Fibroblast of pulmonary artery (primary cell): Measurements from ENCODE around the gene WDR54.

Source experiments
- DNase-seq: peaks from one replicate; pipeline ENCODE4 v3.0.0-alpha.2; 2010; ENCODE audit warnings: low read depth
- H3K4me3 ChIP-seq: replicated peaks from 2 replicates; pipeline ENCODE4 v1.5.1; 2011; ENCODE audit warnings: low read depth, mild to moderate bottlenecking, control low read depth, low read length, moderate library complexity
- TF ChIP-seq, protein P1 (sequence below): IDR thresholded peaks from 2 replicates; pipeline ENCODE4 v1.5.1; 2011; ENCODE audit warnings: mild to moderate bottlenecking, control low read depth, low read length, inconsistent platforms; ENCODE audit errors: missing control alignments

The WDR54 gene

GRCh38 chr2:74390606-74391005 is 30.9 kb upstream of the WDR54 start:
- peak overlapping the region; percentile 95 for H3K4me3 ChIP-seq
- TF ChIP-seq, protein P1, sequence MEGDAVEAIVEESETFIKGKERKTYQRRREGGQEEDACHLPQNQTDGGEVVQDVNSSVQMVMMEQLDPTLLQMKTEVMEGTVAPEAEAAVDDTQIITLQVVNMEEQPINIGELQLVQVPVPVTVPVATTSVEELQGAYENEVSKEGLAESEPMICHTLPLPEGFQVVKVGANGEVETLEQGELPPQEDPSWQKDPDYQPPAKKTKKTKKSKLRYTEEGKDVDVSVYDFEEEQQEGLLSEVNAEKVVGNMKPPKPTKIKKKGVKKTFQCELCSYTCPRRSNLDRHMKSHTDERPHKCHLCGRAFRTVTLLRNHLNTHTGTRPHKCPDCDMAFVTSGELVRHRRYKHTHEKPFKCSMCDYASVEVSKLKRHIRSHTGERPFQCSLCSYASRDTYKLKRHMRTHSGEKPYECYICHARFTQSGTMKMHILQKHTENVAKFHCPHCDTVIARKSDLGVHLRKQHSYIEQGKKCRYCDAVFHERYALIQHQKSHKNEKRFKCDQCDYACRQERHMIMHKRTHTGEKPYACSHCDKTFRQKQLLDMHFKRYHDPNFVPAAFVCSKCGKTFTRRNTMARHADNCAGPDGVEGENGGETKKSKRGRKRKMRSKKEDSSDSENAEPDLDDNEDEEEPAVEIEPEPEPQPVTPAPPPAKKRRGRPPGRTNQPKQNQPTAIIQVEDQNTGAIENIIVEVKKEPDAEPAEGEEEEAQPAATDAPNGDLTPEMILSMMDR: no peak
- no peak for DNase-seq

DNA sequence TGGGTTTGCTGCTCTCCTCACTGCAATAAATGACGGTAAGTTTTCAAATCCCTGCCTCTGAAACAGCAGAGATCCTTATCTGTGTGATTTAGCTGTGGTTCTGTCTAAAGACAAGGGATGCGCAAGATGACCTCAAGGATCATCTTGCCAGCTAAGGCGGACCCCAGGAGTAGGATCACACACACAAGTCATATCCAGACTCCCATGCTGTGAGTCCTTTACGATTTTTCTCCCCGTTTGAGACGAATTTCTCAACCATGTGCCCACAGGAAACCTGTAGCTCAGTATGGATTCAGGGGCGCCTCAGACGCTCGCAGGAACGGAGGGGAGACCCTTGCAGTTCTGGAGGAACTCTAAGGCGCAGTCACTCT is 30.3 kb upstream of the WDR54 start:
- TF ChIP-seq, protein P1: no peak
- DNase-seq: no peak
- H3K4me3 ChIP-seq: peak overlapping the region; percentile 95

GRCh38 chr2:74391580-74392448 is 29.7 kb upstream of the WDR54 start:
- TF ChIP-seq, protein P1: no peak
- peak; percentile 92 for DNase-seq

DNA sequence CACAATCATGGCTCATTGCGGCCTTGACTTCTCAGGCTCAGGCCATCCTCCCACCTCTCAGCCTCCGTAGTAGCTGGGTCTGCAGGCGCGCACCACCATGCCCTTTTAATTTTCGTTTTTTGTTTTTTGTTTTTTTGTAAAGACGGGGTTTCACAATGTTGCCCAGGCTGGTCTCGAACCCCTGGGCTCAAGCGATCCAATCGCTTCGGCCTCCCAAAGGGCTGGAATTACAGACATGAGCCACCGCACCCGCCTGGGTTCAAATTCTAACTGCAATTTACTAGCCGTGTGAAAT is 29.1 kb upstream of the WDR54 start:
- DNase-seq: no peak
- no peak overlapping the region for H3K4me3 ChIP-seq
- TF ChIP-seq, protein P1: no peak

More at GRCh38 chr2:74391580-74392448, 29.7 kb upstream of the WDR54 start:
- H3K4me3 ChIP-seq: peak overlapping the region; percentile 95

DNA sequence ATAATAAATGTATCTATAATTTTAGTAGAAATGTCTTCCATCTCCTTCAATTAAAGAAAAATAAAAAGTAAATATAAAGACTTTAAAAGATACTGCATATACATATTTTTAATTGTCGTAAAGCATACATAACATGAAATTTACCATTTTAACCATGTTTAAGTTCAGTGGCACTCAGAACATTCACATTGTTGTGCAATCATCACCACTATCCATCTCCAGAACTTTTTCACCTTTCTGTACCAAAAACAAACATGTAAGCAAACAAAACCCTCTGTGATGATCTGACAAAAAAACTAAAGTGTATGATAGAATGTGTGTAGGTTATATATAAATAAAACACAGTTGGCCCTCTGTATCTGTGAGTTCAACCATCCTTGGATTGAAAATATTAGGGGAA is 28.0 kb upstream of the WDR54 start:
- TF ChIP-seq, protein P1: no peak
- no peak overlapping the region for H3K4me3 ChIP-seq
- DNase-seq: no peak

DNA sequence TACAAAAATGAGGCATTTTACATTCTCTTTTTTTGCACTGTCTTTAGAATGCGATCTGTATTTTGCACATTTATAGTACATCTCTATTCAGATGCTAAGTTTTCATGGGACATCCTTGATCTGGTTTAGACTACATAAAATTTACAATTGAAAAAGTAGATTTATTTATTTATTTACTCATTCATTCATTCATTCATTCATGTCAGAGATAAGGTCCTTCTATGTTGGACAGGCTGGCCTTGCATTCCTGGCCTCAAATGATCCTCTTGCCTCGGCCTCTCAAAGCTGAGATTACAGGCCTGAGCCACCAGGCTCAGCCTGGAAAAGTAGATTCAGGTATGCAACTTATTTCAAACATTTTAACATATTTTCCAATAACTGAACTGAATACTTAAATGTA is 25.4 kb upstream of the WDR54 start:
- TF ChIP-seq, protein P1: no peak
- DNase-seq: no peak
- H3K4me3 ChIP-seq: no peak overlapping the region

DNA sequence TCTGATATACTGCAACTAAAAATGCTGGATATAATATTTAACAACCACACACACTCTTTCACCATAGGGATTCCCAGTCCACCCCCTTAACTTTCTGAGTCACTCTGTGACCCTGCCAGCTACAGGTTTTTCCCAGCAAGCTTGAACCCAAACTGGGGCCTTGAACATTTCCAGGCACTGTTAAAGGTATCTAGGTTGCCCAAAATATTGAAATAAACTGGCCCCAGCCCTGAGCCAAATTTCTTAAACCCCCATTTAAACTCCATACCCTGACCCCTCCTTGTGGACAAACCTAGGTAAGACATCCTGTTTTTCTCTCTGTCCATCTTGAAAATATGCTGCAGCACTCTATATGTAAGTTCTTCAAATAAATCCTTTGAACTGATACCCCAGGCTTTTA is 21.7 kb upstream of the WDR54 start:
- no peak overlapping the region for H3K4me3 ChIP-seq
- TF ChIP-seq, protein P1: peak; percentile 62
- DNase-seq: peak; percentile 60
